ENCODE results near the gene UQCRC2.
"Not testable (repeated sequence)": the region's sequence is repeated elsewhere in the genome, so short reads cannot be mapped to it uniquely, and the experiment has no call there.

Gene UQCRC2

DNA sequence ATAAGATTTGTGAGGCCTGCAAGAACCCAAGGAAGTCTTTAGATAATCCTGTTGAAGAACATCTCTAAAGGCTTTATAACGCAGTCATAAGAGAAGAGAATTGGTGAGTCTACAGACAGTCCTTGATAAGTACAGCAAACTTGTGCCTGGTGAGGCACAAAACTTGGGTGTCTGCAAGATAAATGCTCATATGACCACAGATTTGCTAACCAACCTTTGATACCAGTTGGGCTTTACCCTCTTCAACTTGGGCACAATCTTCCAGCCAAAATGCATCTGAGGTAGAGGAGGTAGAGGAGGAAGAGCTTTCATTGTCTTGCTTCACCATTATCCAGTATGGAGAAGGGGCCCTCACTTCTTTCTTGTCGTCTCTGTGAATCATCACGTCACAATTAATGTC, 30.9 kb downstream of the UQCRC2 start:
- DNase-seq, result no peak

DNA sequence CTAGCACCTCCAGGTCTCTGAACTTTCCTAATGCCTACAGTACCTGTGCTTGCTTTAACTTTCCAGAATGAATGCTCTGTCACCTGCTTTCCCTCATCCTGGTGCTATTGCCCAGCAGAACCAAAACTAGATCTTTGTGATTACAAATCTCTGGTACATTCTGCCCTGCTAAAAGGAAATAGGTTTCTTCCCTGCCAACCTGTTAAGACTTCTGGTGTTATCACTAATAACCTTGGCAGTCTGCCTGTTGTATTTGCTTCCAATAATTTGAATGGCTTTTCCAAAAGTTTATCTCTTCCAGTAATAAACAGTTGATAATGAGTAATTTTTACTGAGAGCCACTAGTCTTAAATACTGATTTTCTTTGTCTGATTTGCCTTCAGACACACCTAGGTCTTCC, 32.4 kb downstream of the UQCRC2 start:
- no peak for DNase-seq

DNA sequence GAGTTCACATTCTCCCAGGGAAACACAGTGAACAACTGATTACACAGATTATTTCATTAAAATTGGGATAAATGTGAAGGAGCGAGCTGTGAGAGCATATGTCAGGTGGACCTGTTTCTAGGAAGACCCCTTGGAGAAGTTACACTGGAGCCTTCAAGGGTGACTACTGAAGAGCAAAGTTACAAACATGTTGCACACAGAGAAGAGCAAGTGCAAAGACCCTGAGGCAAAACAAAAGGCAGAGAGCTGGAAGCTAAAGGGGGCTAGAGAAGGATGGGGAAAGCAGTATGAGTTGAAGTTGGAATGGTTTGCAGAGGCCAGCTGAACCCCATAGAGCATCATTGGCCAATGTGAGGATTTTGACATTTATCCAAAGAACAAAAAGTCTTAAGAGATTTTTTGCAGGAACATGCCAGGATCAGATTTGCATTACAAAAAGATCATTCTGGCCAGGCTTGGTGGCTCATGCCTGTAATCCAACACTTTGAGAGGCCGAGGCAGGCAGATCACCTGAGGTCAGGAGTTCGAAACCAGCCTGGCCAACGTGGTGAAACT, 33.6 kb downstream of the UQCRC2 start:
- DNase-seq, result no peak

DNA sequence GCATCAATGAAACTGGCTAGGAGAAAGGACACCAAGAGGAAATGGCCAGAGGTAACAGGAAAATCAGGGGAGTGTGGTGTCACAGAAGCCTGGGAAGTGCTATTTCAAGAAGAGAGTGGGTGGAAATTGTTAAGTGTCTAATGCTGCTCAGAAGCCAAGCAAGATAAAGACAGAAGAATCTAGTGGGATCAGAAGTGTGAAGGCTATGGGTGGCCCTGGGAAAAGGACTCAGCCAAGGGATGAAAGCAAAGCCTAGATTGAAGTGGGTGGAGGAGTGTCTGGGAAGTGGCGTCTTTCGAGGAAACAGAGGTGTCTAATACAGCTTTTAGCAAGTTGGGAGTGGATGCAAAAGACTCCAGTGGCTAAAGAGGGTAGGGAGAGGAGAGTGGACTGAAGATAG, 34.3 kb downstream of the UQCRC2 start:
- no peak for DNase-seq

DNA sequence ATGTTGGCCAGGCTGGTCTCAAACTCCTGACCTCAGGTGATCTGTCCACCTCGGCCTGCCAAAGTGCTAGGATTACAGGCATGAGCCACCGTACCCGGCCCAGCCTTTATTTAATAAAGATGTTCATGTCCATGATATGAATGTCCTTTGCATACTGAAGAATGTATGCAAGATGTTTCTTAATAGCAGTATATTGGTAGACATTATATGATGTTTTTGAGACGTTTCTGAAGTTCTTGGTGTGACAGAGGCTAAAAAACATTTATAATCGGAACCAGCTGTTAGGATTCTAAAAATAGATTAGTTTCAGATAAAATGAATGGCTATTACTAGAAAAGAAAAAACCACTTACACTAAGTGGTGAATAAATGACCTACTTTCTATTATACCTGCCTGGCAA, 36.0 kb downstream of the UQCRC2 start:
- no peak for DNase-seq

DNA sequence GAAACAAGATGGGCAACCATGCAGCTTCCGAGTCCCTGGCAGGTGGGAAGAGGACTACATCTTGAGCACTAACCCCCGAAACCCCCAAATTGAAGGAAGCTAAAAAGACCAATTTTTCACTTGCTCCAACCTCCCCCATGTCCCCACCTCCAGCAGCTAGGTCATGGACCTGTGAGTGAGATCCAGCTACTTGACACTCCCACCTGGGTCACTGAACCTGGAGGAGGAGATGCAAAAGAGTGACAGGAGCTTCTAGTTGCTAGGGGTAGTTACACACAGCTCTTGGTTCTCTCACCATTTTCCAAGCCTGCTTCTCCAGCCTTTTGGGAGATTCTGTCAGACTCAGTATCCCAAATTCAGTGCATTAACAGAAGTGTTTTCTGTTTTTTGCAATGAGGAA, 36.6 kb downstream of the UQCRC2 start:
- no peak for DNase-seq

DNA sequence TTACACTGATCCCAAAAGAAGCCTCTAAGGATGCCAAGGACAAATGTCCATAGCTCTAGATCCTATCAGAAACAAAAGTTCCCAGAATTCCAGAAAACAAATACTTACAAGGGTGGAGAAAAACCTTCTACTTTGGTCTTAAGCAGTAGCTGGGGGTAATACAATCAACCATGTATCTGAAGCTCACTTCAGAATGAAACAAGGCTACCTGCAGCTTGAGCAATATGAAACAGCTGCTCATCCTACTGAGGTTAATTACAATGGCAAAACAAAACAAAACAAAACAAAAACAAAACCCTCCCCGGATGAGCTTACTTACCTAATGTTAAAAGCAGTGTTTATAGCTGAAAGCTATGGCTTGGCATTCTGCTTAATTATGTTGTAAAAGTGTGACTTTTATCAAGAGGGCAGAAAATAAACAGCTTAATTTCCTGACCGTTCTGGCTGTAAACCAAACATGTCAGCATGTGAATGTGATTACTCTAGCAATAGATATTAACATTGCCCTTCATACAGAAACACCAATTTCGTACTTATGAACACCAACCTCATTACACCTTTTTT, 37.3 kb downstream of the UQCRC2 start:
- no peak for DNase-seq

DNA sequence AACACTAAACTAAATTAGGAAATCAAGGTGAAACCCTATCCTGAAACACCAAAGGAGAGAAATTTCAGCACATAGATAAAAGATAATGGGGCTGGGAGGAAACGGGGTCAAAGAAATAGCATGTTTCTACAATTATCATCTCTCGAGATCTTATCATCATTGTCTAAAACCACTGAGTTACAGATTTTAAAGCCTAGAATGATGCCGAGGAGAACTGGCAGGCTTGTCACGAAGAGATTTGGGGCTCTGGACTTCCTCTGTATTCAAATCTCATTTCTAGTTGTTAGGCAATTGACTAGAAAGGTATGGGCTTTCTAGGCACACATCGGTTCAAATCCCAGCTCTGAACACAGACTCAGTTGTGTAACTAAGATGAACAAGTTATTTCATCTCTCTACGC, 38.5 kb downstream of the UQCRC2 start:
- DNase-seq, result no peak

DNA sequence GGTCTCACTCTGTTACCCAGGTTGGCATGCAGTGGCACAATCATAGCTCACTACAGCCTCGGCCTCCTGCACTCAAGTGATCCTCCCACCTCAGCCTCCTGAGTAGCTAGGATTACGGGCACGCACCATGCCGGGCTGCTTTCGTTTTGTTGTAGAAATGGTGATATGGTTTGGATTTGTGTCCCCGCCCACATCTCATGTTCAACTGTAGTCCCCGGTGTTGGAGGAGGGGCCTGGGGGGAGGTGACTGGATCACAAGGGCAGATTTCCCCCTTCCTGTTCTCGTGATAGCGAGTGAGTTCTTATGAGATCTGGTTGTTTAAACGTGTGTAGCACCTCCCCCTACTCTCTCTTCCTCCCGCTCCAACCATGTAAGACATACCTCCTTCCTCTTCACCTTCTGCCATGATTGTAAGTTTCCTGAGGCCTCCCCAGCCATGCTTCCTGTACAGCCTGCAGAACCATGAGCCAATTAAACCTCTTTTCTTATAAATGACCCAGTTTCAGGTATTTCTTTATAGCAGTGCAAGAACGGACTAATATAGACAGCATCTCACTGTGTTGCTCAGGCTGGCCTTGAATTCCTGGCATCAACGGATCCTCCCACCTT, 41.8 kb downstream of the UQCRC2 start:
- DNase-seq, result no peak

DNA sequence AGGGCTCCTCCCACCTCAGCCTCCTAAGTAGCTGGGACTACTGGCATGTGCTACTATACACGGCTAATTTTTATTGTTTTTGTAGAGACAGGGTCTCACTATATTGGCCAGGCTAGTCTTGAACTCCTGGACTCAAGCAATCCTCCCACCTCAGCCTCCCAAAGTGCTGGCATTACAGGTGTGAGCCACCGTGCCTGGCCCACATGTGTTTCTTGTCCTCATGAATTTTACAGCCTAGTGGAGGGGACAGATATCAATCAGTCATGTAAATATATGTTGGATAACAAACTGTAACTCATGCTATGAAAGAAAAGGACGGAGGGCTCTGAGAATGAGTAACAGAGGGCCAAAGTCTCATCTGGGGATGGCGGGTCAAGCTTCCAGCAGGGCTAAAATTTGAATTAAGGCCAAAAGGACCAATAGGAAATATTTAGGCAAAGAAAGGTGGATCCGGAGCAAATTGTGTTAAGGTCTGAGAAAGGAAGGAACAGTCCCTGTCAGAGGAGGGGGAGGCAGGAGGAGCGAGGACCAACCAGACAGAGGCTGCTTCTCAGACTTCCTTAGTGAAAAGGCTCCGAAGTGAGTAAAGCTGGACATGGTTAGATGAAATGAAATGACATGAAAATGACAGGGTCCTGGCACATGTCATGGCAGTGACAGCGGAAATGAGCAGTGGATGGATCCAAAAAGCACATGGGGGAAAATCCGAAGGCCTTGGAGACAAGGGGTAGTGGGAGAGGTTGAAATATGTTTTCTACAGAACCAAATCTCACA, 43.9 kb downstream of the UQCRC2 start:
- no peak for DNase-seq

DNA sequence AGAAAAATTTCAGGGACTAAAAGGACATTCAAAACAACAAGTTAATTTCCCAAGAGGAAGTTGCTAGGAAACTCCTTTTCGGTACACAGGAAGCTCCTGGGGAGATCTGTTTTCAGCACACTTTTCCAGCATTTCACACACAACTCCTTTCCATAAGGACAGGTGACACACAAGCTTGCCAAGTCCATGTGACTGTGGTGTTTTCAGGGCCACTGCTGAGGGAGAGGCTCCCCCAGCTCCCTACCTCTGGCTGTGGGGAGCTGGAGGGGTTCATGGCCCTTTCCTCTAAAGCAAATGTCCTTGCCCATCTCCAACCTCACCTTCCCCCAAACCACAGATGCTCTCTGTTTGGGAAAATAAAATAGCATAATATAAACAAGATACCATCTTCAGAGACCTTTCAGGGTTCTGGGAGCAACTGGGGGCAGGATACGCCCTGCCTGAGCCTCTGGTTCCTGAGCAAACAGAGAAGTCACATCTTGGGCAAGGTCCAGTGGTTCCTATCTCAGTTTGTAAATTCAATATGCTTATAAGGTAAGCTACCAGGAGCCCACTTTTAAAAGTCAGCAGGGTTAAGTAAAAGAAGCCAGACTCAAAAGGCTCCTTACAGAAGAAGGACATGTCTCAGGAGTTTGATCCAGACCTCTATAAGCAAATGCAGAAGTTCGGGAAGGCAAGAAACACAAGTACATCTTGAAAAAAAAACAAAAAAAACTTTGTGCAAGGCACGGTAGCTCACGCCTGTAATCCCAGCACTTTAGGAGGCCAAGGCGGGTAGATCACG, 44.7 kb downstream of the UQCRC2 start:
- no peak for DNase-seq

DNA sequence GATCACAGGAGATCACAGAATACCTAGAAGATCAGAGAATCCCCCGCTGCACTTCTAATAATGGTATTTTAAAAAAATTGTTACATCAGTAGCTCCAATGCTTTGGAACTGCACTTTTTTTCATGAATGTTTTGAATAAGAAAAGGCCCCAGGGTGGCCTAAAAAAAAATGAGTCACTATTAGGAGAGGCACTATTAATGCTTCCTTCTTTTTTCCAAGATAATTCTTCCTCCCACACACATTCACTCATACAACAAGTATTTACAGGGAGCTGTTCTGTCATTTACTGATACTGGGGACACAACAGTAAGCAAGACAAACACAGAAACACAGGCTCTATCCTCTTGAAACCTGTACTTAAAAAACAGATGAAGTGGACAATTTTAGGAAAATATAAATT, 48.4 kb downstream of the UQCRC2 start:
- DNase-seq, result no peak

DNA sequence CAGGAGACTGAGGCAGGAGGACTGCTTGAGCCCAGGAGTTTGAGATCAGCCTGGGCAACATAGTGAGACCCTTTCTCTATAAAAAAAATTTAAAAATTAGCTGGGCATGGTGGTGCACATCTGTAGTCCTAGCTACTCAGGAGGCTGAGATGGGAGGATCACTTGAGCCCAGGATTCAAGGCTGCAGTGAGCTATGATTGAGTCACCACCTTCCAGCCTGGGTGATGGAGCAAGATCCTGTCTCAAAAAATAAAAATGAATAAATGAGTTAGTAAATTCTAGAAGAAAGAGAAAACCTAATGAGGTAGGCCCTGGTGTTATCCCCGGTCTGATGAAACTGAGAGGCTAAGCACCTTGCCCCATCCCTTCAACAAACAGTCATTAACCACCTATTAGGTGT, 48.9 kb downstream of the UQCRC2 start:
- not testable (repeated sequence) for DNase-seq

DNA sequence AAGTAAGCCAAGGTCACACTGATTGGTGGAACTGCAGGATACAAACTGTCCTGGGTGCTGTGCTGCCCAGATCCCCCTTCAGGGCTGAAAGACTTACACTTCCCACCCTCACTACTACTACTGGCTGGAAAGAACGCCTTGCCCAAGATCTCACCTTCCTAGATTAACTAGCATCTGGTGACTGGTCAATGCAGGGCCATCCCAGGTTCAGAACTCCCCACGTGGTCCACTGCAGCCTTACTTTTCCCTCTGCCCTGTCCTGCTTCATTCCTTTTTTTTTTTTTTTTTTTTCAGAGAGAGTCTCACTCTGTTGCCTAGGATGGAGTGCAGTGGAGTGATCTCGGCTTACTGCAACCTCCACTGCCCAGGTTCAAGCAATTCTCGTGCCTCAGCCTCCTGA, 50.0 kb downstream of the UQCRC2 start:
- no peak for DNase-seq

DNA sequence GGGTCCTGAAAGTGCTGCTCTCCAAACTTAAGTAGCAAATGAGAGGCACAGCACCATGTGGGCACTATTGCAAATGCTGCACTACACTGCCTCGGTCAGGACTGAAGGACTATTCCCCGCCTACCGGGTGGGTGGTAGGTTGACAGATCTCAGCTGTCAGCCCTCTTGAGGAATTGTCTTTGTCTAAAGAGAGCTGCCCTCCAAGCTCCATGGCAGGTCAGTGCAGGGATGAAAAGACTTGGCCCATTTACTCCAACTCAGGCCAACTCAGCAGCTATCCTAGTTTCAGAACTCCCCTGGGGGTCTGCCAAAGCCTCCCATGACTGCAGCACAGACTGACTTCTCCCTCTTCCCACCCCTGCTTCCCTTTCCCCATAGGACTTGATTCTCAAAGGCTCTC, 51.2 kb downstream of the UQCRC2 start:
- no peak for DNase-seq

DNA sequence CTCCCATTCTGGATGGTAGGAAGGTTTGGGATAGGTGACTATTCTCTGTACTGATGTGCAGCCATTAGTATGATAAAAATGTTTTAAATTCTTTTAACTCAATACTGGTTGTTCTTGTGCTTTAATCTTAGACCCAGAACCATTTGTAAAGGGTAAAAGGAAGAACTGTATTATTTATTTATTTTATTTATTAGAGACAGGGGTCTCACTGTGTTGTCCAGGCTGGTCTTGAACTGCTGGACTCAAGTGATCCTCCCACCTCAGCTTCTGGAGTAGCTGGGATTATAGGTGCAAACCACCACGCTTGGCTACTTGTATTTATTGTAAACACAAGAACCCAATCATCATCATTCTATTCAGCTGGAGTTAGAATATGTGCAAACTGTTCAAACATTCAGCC, 52.6 kb downstream of the UQCRC2 start:
- DNase-seq, result no peak

DNA sequence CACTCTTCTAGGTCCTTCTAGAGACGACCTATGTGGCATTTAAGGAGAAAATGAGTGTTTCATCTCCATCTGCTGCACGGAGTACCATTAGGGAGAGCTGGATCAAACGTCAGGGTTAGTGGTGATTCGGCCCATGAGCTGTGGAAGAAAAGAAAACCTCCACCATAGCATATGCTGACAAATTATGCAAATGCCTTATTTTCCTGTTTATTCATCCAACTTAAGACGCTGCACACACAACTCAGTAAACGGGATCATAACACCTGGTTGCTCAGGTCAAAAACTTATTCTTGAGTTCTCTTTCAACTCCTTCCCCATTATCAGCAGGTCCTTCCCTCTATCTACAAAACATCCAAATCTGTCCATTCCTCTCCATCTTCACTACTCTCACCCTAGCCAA, 53.5 kb downstream of the UQCRC2 start:
- no peak for DNase-seq

DNA sequence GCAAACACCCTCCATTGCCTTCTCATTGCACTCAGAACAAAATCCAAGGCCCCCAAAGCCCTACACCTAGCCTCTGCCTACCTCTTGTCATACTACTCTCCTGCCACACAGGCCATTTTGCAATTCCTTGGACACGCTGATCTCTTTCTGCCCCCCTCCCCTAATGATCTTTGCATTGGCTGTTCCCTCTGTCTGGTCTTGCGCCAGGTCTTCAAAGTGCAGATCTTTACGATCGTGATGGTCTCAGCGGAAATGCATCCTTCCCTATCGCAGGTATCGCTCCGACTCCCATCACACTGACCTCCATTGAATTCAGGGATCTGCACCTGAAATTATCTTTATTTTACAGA, 54.0 kb downstream of the UQCRC2 start:
- DNase-seq, result no peak

DNA sequence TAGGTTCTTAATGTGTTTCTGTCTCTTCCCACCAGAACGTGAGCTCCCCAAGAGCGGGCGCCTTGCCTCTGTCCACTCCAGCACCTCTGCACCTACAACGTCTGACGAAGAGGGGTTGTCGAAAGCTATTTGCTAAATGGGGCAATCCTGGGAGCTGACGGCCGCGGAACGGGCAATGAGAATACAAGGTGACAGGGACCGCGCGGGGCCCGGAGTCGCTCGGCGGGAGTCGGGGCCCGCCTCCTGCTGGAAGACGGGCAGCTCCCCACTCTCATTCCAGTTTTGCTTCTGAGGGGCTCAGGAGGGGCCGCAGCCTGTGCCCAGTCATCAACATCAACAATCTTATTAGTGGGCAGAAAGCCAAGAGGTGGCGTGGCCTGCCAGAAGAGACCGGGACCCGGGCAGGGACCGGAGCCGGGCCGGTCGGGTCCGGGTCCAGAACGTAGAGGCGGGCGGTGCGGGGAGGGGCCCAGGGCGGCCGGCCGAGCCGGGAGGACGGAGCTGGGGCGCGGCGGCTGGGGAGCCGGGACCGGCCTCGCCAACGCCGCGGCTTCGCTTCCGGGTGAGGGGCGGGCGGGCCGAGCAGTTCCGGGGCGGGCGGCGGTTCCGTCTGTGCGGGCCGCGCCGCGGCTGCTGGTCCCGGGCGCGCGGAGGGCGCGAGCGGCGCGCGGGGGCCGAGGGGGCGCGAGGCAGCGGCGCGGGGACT, 54.5 kb downstream of the UQCRC2 start, which contains the start of gene MOSMO:
MOSMO (plus strand) TSS at position 603 of the 706 bp plus-strand sequence. CDS start 191 bp downstream, outside the sequence.
- no peak for DNase-seq

DNA sequence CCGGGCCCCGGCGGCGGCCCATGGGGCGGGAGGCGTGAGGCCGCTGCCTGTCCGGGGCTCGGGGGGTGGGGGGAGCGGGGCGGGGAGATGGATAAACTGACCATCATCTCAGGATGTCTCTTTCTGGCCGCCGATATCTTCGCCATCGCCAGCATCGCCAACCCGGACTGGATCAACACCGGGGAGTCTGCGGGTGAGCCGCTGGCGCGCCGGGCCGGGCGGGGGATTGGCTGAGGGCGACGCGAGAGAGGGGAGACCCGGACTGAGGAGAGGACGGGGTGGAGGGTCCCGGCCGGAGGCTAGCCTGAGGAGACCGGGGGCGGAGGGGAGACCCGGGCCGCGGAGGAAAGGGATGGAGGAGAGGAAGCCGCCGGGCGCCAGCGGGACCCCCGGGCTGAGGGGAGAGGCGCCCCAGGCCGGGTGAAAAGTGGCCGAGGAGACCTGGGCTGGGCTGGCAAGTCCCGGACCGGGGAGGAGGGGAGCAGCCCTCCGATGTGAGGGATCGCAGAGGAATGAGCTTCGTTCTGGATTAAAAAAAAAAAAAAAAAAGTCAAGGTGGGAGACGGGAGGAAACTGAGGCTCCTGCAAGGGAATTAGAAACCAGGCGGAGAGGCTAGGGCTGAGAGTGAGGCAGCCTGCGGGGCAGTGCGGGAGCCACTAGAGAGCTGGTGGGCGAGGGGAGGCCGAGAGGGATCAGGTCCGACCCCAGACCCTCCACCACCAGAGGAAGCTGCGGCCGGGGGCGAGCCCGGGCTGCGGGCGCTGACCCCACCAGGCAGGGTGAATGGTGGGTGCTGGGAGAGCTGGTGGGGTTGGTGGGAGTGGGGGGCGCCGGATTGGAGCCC, 55.3 kb downstream of the UQCRC2 start:
- no peak for DNase-seq

DNA sequence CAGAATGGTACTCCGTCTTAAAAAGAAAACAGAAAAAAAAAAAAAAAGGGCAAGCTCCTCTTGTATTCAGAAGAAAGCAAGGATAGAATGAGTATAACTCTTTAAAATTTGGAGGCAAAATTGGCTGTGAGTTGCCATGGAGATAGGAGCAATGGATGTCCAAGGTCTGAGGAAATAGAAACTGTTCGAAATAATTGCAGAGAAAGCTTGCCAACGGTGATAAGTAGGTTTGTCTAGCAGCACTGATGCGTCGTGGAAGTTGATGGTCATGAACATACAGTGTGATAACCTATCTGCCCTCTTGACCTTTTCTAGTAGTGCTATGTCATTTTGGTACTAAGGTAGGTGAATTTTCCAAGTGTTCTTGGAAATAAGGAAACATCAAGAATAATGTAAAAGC, 57.7 kb downstream of the UQCRC2 start:
- no peak for DNase-seq

DNA sequence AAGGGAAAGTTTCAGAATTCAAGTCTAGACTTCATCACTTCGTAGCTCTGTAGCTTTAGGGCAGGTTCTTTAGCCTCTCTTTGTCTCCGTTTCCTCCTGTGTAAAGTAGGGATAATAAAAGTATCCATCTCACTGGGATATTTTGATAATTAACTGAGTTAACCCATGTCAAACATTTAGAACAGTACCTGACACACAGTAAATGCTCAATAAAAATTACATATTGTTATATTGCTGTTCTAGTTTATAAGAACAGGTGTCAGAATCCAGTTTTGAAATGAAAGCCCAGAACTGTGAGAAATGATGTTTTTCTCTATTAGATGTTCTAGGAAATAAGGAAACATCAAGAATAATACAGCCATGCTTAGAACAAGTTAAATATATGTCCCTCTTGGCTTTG, 59.1 kb downstream of the UQCRC2 start:
- no peak for DNase-seq

Measured in DMS 273 treated with DMSO at 0.1 percent for 48 hours (cell line).